ENCODE data around the gene CDKN2B.

- TF ChIP-seq POLR2A (IDR thresholded peaks at IDR 0.05; ENCODE audit: low read depth) (no peak), POLR2AphosphoS5 (IDR thresholded peaks at IDR 0.05) (no peak)
Observed at GRCh38 chr9:22005702-22006606, 3.2 kb downstream of the CDKN2B start.
